GM12878 (cell line): ENCODE results near the gene MLEC. TPM values are rescaled to one million over a fixed set of nuclear protein-coding genes. Genes with fewer than 3 reads are reported as not detected.

Experiments
- ATAC-seq: fragments of 200-7000 bp; cut with Tn5 transposase; 3 replicates; pipeline ENCODE4 v1.9.1; 2020; ENCODE audit warnings: mild to moderate bottlenecking, moderate library complexity
- BruUV-seq: library from RNA; stranded (reverse); fragments of 400-500 nt; replicated peaks from 2 replicates; lab custom pipeline; 2021; lab: Mats Ljungman, UMichigan
- CTCF ChIA-PET: fragments of 300-600 bp; sonication (Branson Sonifier 250); formaldehyde crosslinking; extraction: SDS; loops from one replicate; lab custom pipeline; 2021; ENCODE audit warnings: inconsistent platforms; lab: Yijun Ruan, JAX
- POLR2A ChIA-PET: fragments of 350-600 bp; formaldehyde crosslinking; extraction: SDS; loops from one replicate; lab custom pipeline; 2021; ENCODE audit warnings: inconsistent platforms; lab: Charles Lee
- RAD21 ChIA-PET: fragments of 300-600 bp; sonication (Branson Sonifier 250); formaldehyde crosslinking; loops from one replicate; lab custom pipeline; 2023; ENCODE audit warnings: antibody characterized with exemption; ENCODE audit not compliant: unreplicated experiment; lab: Charles Lee
- SMC1A ChIA-PET: fragments of 300-600 bp; sonication (Branson Sonifier 250); formaldehyde crosslinking; loops from one replicate; lab custom pipeline; 2023; ENCODE audit not compliant: unreplicated experiment, uncharacterized antibody; lab: Charles Lee
- DNase-seq: peaks from one replicate; pipeline ENCODE4 v3.0.0-alpha.2; 2011; ENCODE audit warnings: low read depth, low spot score
- FAIRE-seq: peaks from 3 replicates; lab custom pipeline; 2011; peaks lifted over from hg19 to GRCh38; lab: Jason Lieb, UNC
- H2AFZ ChIP-seq: 2 replicates; pipeline ENCODE4 v1.6.0; 2011; ENCODE audit warnings: low read depth, low read length, control low read depth; ENCODE audit not compliant: control insufficient read depth
- H3K27ac ChIP-seq: 2 replicates; pipeline ENCODE4 v1.5.1; 2011; ENCODE audit warnings: control low read depth; ENCODE audit not compliant: control insufficient read depth, insufficient read depth
- H3K27me3 ChIP-seq, 2 experiments: replicated peaks in 1 of 2; 2 replicates each; pipeline versions ENCODE4 v1.6.0 to v1.6.1; 2011; ENCODE audit warnings: low read length in 1 of 2; ENCODE audit not compliant: control insufficient read depth in 2 of 2, insufficient read depth in 2 of 2
- H3K36me3 ChIP-seq, 2 experiments: 2 replicates each; pipeline ENCODE4 v1.5.1; 2011; ENCODE audit warnings: low read length in 1 of 2; ENCODE audit not compliant: control insufficient read depth in 2 of 2, insufficient read depth in 2 of 2
- H3K4me1 ChIP-seq: 2 replicates; pipeline ENCODE4 v1.6.1; 2011; ENCODE audit warnings: mild to moderate bottlenecking, low read length, moderate library complexity, mixed read lengths; ENCODE audit not compliant: control insufficient read depth, insufficient read depth
- H3K4me2 ChIP-seq: 2 replicates; pipeline ENCODE4 v1.6.0; 2011; ENCODE audit warnings: control low read depth; ENCODE audit not compliant: control insufficient read depth, insufficient read depth
- H3K4me3 ChIP-seq: fragments of 200-600 bp; sonication (generic); 2 replicates; pipeline ENCODE4 v1.5.1; 2016
- H3K79me2 ChIP-seq: 2 replicates; pipeline ENCODE4 v1.6.0; 2011; ENCODE audit warnings: low read length; ENCODE audit not compliant: control insufficient read depth, insufficient read depth
- H3K9ac ChIP-seq: 2 replicates; pipeline ENCODE4 v1.8.0; 2011; ENCODE audit warnings: low read length, control low read depth, mixed read lengths; ENCODE audit not compliant: control insufficient read depth, insufficient read depth
- H3K9me3 ChIP-seq: replicated peaks from 3 replicates; pipeline ENCODE4 v1.5.1; 2011; ENCODE audit warnings: mild to moderate bottlenecking, low read length; ENCODE audit not compliant: control insufficient read depth, insufficient read depth
- H4K20me1 ChIP-seq: 2 replicates; pipeline ENCODE4 v1.6.0; 2011; ENCODE audit not compliant: control insufficient read depth, insufficient read depth
- BCL11A ChIP-seq: IDR thresholded peaks from 2 replicates; pipeline ENCODE4 v1.6.1; 2011; ENCODE audit warnings: low read depth, low read length
- CHD1 ChIP-seq: IDR thresholded peaks from 2 replicates; pipeline ENCODE4 v1.6.1; 2012; ENCODE audit warnings: low read depth, low read length, improper control_type of control experiment
- EP300 ChIP-seq, 2 experiments: fragments of 150-350 bp in 1 of 2; IDR thresholded peaks; 2 replicates each; pipeline ENCODE4 v1.6.1; 2011 to 2012; ENCODE audit warnings: low read depth in 2 of 2, low read length in 2 of 2, borderline replicate concordance in 1 of 2, improper control_type of control experiment in 1 of 2, inconsistent platforms in 1 of 2; ENCODE audit not compliant: control insufficient read depth in 1 of 2
- LARP7 ChIP-seq: fragments of 450-650 bp; IDR thresholded peaks from 2 replicates; pipeline ENCODE4 v1.6.1; 2017; ENCODE audit warnings: mild to moderate bottlenecking
- MTA2 ChIP-seq: fragments of 450-650 bp; IDR thresholded peaks from 2 replicates; pipeline ENCODE4 v1.6.1; 2016; ENCODE audit warnings: low read depth, mild to moderate bottlenecking, moderate library complexity
- MYC ChIP-seq: IDR thresholded peaks from 2 replicates; pipeline ENCODE4 v1.6.1; 2011; ENCODE audit warnings: mild to moderate bottlenecking, low read length, moderate library complexity, inconsistent platforms; ENCODE audit not compliant: insufficient read depth, insufficient replicate concordance, insufficient read length, severe bottlenecking
- POLR2A ChIP-seq: IDR thresholded peaks from 2 replicates; pipeline ENCODE4 v1.6.1; 2011; ENCODE audit warnings: low read depth, mild to moderate bottlenecking, low read length
- RUNX3 ChIP-seq: IDR thresholded peaks from 2 replicates; pipeline ENCODE4 v1.6.1; 2012; ENCODE audit warnings: low read length, inconsistent platforms
- STAT1 ChIP-seq: fragments of 450-650 bp; conservative IDR thresholded peaks from 2 replicates; pipeline ENCODE4 v1.6.1; 2014; ENCODE audit warnings: antibody characterized with exemption, mild to moderate bottlenecking
- TCF3 ChIP-seq: IDR thresholded peaks from 2 replicates; pipeline ENCODE4 v1.6.1; 2012; ENCODE audit warnings: low read depth, mild to moderate bottlenecking, low read length, borderline replicate concordance; ENCODE audit not compliant: insufficient read depth
- ZNF24 ChIP-seq: fragments of 450-650 bp; IDR thresholded peaks from 2 replicates; pipeline ENCODE4 v1.6.1; 2017; ENCODE audit warnings: antibody characterized with exemption, mild to moderate bottlenecking
- ZNF592 ChIP-seq: fragments of 450-650 bp; IDR thresholded peaks from 2 replicates; pipeline ENCODE4 v1.6.1; 2017; ENCODE audit warnings: mild to moderate bottlenecking, moderate library complexity
- WGBS: methylation state at CpG from one replicate; pipeline ENCODE4 v1.1.6; 2016; ENCODE audit warnings: low lambda C conversion rate; ENCODE audit not compliant: insufficient replicate concordance, insufficient coverage; ENCODE audit errors: missing lambda C conversion rate; 5-methylcytosine and 5-hydroxymethylcytosine counted together
- in situ Hi-C: fragments of 300-500 bp; cut with MboI; formaldehyde crosslinking; loops from 9 replicates; pipeline ENCODE4 v1.14.3; 2018; ENCODE audit warnings: mixed read lengths
- intact Hi-C: fragments of 100-400 bp; cut with micrococcal nuclease; formaldehyde crosslinking; loops from one replicate; pipeline ENCODE4 v1.14.2; 2022; ENCODE audit not compliant: unreplicated experiment
- polyA plus RNA-seq, 11 experiments: library from polyadenylated mRNA; depleted of rRNA in 4 of 11; unstranded in 6 of 11; stranded (reverse) in 5 of 11; fragments of >200 nt; fragmentation: Nextera tagmentation in 4 of 11; fragmentation: Illumina TruSeq in 1 of 11; extraction: Ambion mirVana in 4 of 11; extraction: Trizol in 1 of 11; gene quantifications; 1 replicate in 1 of 11; 2 replicates in 10 of 11; pipeline versions ENCODE4 v1.2.1 to v1.2.3, GENCODE V29; 2011 to 2016; ENCODE audit warnings: inconsistent platforms in 2 of 11, missing spikeins in 2 of 11, low read depth in 1 of 11
- total RNA-seq, 4 experiments: library from RNA; depleted of rRNA in 3 of 4; stranded (reverse); fragments of >200 nt in 3 of 4; fragmentation: Illumina TruSeq in 1 of 4; extraction: Trizol in 1 of 4; gene quantifications; 2 replicates each; pipeline versions ENCODE4 v1.2.1 to v1.2.3, GENCODE V29; 2013 to 2021
- TF ChIP-seq, protein P1 (sequence below): IDR thresholded peaks from 2 replicates; pipeline ENCODE4 v1.6.1; 2011; ENCODE audit warnings: mild to moderate bottlenecking, low read depth, low read length, moderate library complexity; ENCODE audit not compliant: insufficient replicate concordance

Gene MLEC
- total and polyA plus RNA-seq, 10 of the 15 experiments (the other 5 are each of a cell fraction or from before 2014, with no cell fraction given), result 26.7 to 172 (median 103) TPM

DNA sequence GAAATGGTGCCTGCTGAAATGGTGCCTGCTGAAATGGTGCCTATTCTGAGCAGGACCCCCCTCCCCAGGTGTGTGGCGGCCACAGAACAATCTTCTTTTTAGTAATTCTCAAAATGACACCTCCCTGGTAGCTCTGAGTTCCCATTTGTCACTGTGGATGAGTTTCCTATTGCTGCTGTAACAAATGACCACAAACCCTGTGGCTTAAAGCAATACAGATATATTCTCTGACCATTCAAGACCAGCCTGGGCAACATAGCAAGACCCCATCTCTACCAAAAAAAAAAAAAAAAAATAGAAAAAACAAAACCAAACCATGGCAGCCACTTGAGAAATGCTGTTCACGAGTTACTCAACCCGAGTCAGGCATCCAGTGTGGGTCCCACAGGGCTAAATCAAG lies 46.6 kb downstream of the MLEC start:
- intact Hi-C loops, result no loop called here
- H4K20me1 ChIP-seq, result no peaks in the 10 kb centered on the region
- CTCF ChIA-PET, result no interaction called here
- BruUV-seq, result no TSS peak
- POLR2A ChIA-PET, result no interaction called here
- 0 out of 2 replicates have a peak, but pooled peaks have one; percentile 4 for TF ChIP-seq RUNX3
- TF ChIP-seq, protein P1, sequence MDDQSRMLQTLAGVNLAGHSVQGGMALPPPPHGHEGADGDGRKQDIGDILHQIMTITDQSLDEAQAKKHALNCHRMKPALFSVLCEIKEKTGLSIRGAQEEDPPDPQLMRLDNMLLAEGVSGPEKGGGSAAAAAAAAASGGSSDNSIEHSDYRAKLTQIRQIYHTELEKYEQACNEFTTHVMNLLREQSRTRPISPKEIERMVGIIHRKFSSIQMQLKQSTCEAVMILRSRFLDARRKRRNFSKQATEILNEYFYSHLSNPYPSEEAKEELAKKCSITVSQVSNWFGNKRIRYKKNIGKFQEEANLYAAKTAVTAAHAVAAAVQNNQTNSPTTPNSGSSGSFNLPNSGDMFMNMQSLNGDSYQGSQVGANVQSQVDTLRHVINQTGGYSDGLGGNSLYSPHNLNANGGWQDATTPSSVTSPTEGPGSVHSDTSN, result no peak
- no peak for TF ChIP-seq STAT1
- H3K4me3 ChIP-seq, result no peak overlapping the region
- no peak overlapping the region for H3K4me2 ChIP-seq
- 0 out of 4 replicates have a peak, but pooled peaks cover 0 to 1% of the 10 kb centered on the region in 2 experiments for H3K36me3 ChIP-seq
- SMC1A ChIA-PET, result no interaction called here
- no peak overlapping the region for H2AFZ ChIP-seq
- no peak for FAIRE-seq
- no peak for ATAC-seq
- H3K4me1 ChIP-seq, result no peaks in the 10 kb centered on the region
- no peak overlapping the region for H3K27ac ChIP-seq
- RAD21 ChIA-PET, result no interaction called here
- DNase-seq, result no peak
- no peaks in the 10 kb centered on the region for H3K9me3 ChIP-seq
- no peaks in the 10 kb centered on the region for H3K79me2 ChIP-seq
- WGBS, result 64% methylated on average over 3 of the region's 3 CpGs
- no peaks in the 10 kb centered on the region for H3K27me3 ChIP-seq
- no peak overlapping the region for H3K9ac ChIP-seq
- in situ Hi-C loops, result no loop called here

- Histone ChIP-seq H3K27me3 (no peaks in the 10 kb centered on the region), H3K27ac (no peak overlapping the region), H2AFZ (no peak overlapping the region), H4K20me1 (no peaks in the 10 kb centered on the region), H3K4me3 (no peak overlapping the region), H3K9ac (no peak overlapping the region), H3K36me3 (0 out of 4 replicates have a peak, but pooled peaks cover 0 to 1% of the 10 kb centered on the region in 2 experiments), H3K9me3 (no peaks in the 10 kb centered on the region), H3K79me2 (no peaks in the 10 kb centered on the region), H3K4me1 (no peaks in the 10 kb centered on the region), H3K4me2 (no peak overlapping the region)
- TF ChIP-seq TCF3, result no peak
- no peak for TF ChIP-seq MTA2
- no peak for TF ChIP-seq LARP7
- TF ChIP-seq ZNF592, result no peak
- no peak for TF ChIP-seq ZNF24
- no peak for TF ChIP-seq MYC
- TF ChIP-seq BCL11A, result no peak
- TF ChIP-seq CHD1, result no peak
- TF ChIP-seq POLR2A, result no peak
- no peak for TF ChIP-seq EP300 (IDR thresholded peaks at IDR 0.05; ENCODE audit: borderline replicate concordance in 1 of 2, control insufficient read depth in 1 of 2, low read depth in 2 of 2, low read length in 2 of 2)
- ChIA-PET POLR2A (no interaction called here), RAD21 (no interaction called here), CTCF (no interaction called here), SMC1A (no interaction called here)
- no TSS peak for BruUV-seq
- ATAC-seq (no peak), DNase-seq (no peak), FAIRE-seq (no peak)
- 87% methylated on average over 10 of the region's 10 CpGs for WGBS
- in situ Hi-C loops (no loop called here), intact Hi-C loops (no loop called here)
Measured at GRCh38 chr12:120734210-120734609, 47.3 kb downstream of the MLEC start.
